IMR-90 (cell line): ENCODE measurements around the gene ZNF385B. TPM values are rescaled to one million over a fixed set of nuclear protein-coding genes. Genes with fewer than 3 reads are reported as not detected.
A peak's percentile ranks its signal among the peaks of the same experiment; 100 is the strongest.

ENCODE experiments used
- ATAC-seq: fragments of 200-7000 bp; cut with Tn5 transposase; 2 replicates; pipeline ENCODE4 v1.9.1; 2020; ENCODE audit warnings: low read depth, mild to moderate bottlenecking, moderate library complexity
- BruUV-seq: library from RNA; stranded (reverse); fragments of 400-500 nt; replicated peaks from 2 replicates; lab custom pipeline; 2021; lab: Mats Ljungman, UMichigan
- CTCF ChIA-PET: fragments of 300-600 bp; formaldehyde crosslinking; extraction: SDS; loops from one replicate; lab custom pipeline; 2021; ENCODE audit warnings: antibody characterized with exemption; lab: Yijun Ruan, JAX
- POLR2A ChIA-PET: fragments of 300-600 bp; sonication (Branson Sonifier 250); formaldehyde crosslinking; loops from one replicate; lab custom pipeline; 2022; ENCODE audit warnings: antibody characterized with exemption; ENCODE audit not compliant: unreplicated experiment; lab: Charles Lee
- DNase-seq: peaks from one replicate; pipeline ENCODE4 v3.0.0; 2013
- H2AFZ ChIP-seq: replicated peaks from 2 replicates; pipeline ENCODE3; 2013; ENCODE audit warnings: low read length, mild to moderate bottlenecking; ENCODE audit not compliant: poor library complexity
- H2AK5ac ChIP-seq: 2 replicates; pipeline ENCODE4 v1.6.1; 2013; ENCODE audit warnings: low read depth, low read length, inconsistent platforms
- H2AK9ac ChIP-seq: replicated peaks from 2 replicates; pipeline ENCODE3; 2013; ENCODE audit warnings: mild to moderate bottlenecking, low read depth, low read length, moderate library complexity; ENCODE audit not compliant: poor library complexity
- H2BK120ac ChIP-seq: 2 replicates; pipeline ENCODE4 v1.6.1; 2013; ENCODE audit warnings: low read depth, low read length, inconsistent platforms
- H2BK15ac ChIP-seq: 3 replicates; pipeline ENCODE4 v1.6.1; 2013; ENCODE audit warnings: low read depth, low read length, inconsistent platforms
- H2BK20ac ChIP-seq: 2 replicates; pipeline ENCODE4 v1.6.1; 2013; ENCODE audit warnings: low read depth, mild to moderate bottlenecking, inconsistent platforms, low read length, moderate library complexity
- H2BK5ac ChIP-seq: 2 replicates; pipeline ENCODE4 v1.6.1; 2013; ENCODE audit warnings: mild to moderate bottlenecking, low read depth, low read length, inconsistent platforms; ENCODE audit not compliant: poor library complexity, severe bottlenecking
- H3K14ac ChIP-seq: replicated peaks from 2 replicates; pipeline ENCODE4 v1.6.1; 2013; ENCODE audit warnings: low read depth, low read length, inconsistent platforms
- H3K18ac ChIP-seq: 2 replicates; pipeline ENCODE4 v1.6.1; 2013; ENCODE audit warnings: low read depth, low read length, control low read depth
- H3K23ac ChIP-seq: 2 replicates; pipeline ENCODE4 v1.6.1; 2013; ENCODE audit warnings: low read depth, low read length, inconsistent platforms
- H3K27ac ChIP-seq: 2 replicates; pipeline ENCODE4 v1.5.1; 2013; ENCODE audit warnings: mild to moderate bottlenecking, control low read depth, low read length; ENCODE audit not compliant: insufficient read depth
- H3K27me3 ChIP-seq: 2 replicates; pipeline ENCODE4 v1.6.1; 2013; ENCODE audit warnings: low read length; ENCODE audit not compliant: control insufficient read depth, insufficient read depth
- H3K36me3 ChIP-seq: 2 replicates; pipeline ENCODE4 v1.6.1; 2013; ENCODE audit warnings: low read length, mixed read lengths; ENCODE audit not compliant: control insufficient read depth, insufficient read depth
- H3K4ac ChIP-seq: 2 replicates; pipeline ENCODE4 v1.6.1; 2013; ENCODE audit warnings: low read depth, low read length, inconsistent platforms
- H3K4me1 ChIP-seq: 2 replicates; pipeline ENCODE4 v1.6.1; 2013; ENCODE audit warnings: low read length, mixed read lengths; ENCODE audit not compliant: control insufficient read depth, insufficient read depth
- H3K4me2 ChIP-seq: 2 replicates; pipeline ENCODE4 v1.6.1; 2013; ENCODE audit warnings: low read depth, mild to moderate bottlenecking, control low read depth, low read length, moderate library complexity
- H3K4me3 ChIP-seq: 2 replicates; pipeline ENCODE4 v1.5.1; 2013; ENCODE audit warnings: low read depth, mild to moderate bottlenecking, control low read depth, low read length, moderate library complexity; ENCODE audit not compliant: insufficient read depth
- H3K56ac ChIP-seq: 2 replicates; pipeline ENCODE4 v1.6.1; 2013; ENCODE audit warnings: low read length, inconsistent platforms; ENCODE audit not compliant: insufficient read depth; ENCODE audit errors: extremely low read depth
- H3K79me1 ChIP-seq, 2 experiments: 2 replicates each; pipeline ENCODE4 v1.6.1; 2013; ENCODE audit warnings: low read length in 2 of 2, inconsistent platforms in 1 of 2, low read depth in 1 of 2
- H3K9ac ChIP-seq: 2 replicates; pipeline ENCODE4 v1.6.1; 2013; ENCODE audit warnings: low read depth, low read length, control low read depth
- H3K9me1 ChIP-seq: 2 replicates; pipeline ENCODE4 v1.6.1; 2013; ENCODE audit warnings: low read length, inconsistent platforms; ENCODE audit not compliant: insufficient read depth
- H3K9me3 ChIP-seq: 2 replicates; pipeline ENCODE4 v1.6.1; 2013; ENCODE audit warnings: low read length; ENCODE audit not compliant: control insufficient read depth, insufficient read depth
- H4K20me1 ChIP-seq: 2 replicates; pipeline ENCODE4 v1.6.1; 2013; ENCODE audit warnings: low read length, inconsistent platforms; ENCODE audit not compliant: insufficient read depth
- H4K5ac ChIP-seq: 2 replicates; pipeline ENCODE4 v1.6.1; 2013; ENCODE audit warnings: mild to moderate bottlenecking, low read depth, low read length, control low read depth
- H4K8ac ChIP-seq, 2 experiments: 2 replicates each; pipeline ENCODE4 v1.6.1; 2013; ENCODE audit warnings: low read depth in 2 of 2, low read length in 2 of 2, control low read depth in 1 of 2, inconsistent platforms in 1 of 2
- H4K91ac ChIP-seq: 2 replicates; pipeline ENCODE4 v1.6.1; 2013; ENCODE audit warnings: low read depth, low read length, inconsistent platforms; ENCODE audit not compliant: insufficient read depth
- CEBPB ChIP-seq: IDR thresholded peaks from 2 replicates; pipeline ENCODE4 v1.6.1; 2012; ENCODE audit warnings: low read depth, low read length, improper control_type of control experiment
- CHD1 ChIP-seq: IDR thresholded peaks from 2 replicates; pipeline ENCODE4 v1.6.1; 2012; ENCODE audit warnings: low read depth, low read length, improper control_type of control experiment
- FOS ChIP-seq: fragments of 150-350 bp; IDR thresholded peaks from 2 replicates; pipeline ENCODE4 v1.6.1; 2016; ENCODE audit warnings: low read depth, low read length
- RAD21 ChIP-seq: IDR thresholded peaks from 2 replicates; pipeline ENCODE4 v1.6.1; 2012; ENCODE audit warnings: low read length, improper control_type of control experiment
- RCOR1 ChIP-seq: IDR thresholded peaks from 2 replicates; pipeline ENCODE4 v1.6.1; 2012; ENCODE audit warnings: mild to moderate bottlenecking, low read length, improper control_type of control experiment; ENCODE audit not compliant: insufficient replicate concordance
- SMC3 ChIP-seq: fragments of 150-350 bp; IDR thresholded peaks from 2 replicates; pipeline ENCODE4 v1.6.1; 2016; ENCODE audit warnings: low read depth, mild to moderate bottlenecking, antibody characterized with exemption, low read length, moderate library complexity
- WGBS, 2 experiments: methylation state at CpG; one replicate each; pipeline versions ENCODE4 v1.1.5 to v1.1.7; 2013; ENCODE audit warnings: missing lambda C conversion rate in 2 of 2; ENCODE audit not compliant: insufficient read length in 1 of 2; ENCODE audit errors: extremely low coverage in 2 of 2; 5-methylcytosine and 5-hydroxymethylcytosine counted together
- dilution Hi-C: fragments of 300-500 bp; cut with HindIII; formaldehyde crosslinking; loops from one replicate; pipeline ENCODE4 v1.14.3; 2018; ENCODE audit warnings: low sequenced_read_pairs; ENCODE audit not compliant: unreplicated experiment
- in situ Hi-C: fragments of 300-500 bp; cut with MboI; formaldehyde crosslinking; loops from 3 replicates; pipeline ENCODE4 v1.14.3; 2019; ENCODE audit warnings: low sequenced_read_pairs, inconsistent platforms, mixed read lengths
- intact Hi-C: fragments of 100-400 bp; cut with micrococcal nuclease; formaldehyde crosslinking; loops from 2 replicates; pipeline ENCODE4 v1.10.0; 2022
- polyA plus RNA-seq, 3 experiments: library from polyadenylated mRNA; depleted of rRNA; stranded (reverse); fragments of >200 nt; gene quantifications; 2 replicates each; pipeline ENCODE4 v1.2.3, GENCODE V29; 2012; ENCODE audit warnings: low replicate concordance in 1 of 3
- total RNA-seq: library from RNA; depleted of rRNA; stranded (reverse); fragments of >200 nt; gene quantifications from 2 replicates; pipeline ENCODE4 v1.2.3, GENCODE V29; 2012
- TF ChIP-seq, protein P1 (sequence below): conservative IDR thresholded peaks from 2 replicates; pipeline ENCODE4 v1.5.1; 2012; ENCODE audit warnings: mild to moderate bottlenecking, low read depth, low read length, improper control_type of control experiment

Gene ZNF385B
- total and polyA plus RNA-seq, 2 of the 4 experiments (the other 2 are of a cell fraction) = not detected

DNA sequence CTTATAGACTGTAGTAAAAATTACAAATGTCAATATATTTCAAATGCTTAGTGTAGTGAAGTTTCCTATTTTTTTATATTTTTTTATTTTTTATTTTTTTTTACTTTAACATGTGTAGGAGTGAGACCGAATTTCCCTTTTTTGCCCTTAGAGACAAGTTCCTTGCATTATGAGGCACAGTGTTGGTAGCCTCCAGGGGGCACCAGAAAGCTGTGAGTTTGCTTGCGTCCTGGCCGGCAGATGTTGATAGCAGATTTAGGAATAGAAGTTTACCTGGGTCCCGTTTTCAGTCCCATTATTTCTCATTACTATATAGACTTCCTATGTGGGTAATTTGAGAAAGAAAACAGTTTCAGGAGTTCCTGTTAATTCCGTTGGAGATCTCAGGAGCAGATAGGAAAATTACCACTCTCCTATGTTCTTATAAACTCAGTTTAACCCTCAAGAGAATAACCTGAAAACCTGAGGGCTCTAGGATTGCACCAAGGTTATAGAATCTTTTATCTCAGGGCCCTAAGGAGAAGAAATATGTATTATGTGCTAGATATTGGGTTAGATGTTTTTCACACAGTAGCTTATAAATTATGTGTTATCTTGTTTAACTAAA is 439.3 kb downstream of the ZNF385B start:
- Histone ChIP-seq H4K91ac (no peak overlapping the region), H3K4me3 (no peak overlapping the region), H3K56ac (no peak overlapping the region), H3K18ac (no peak overlapping the region), H2BK5ac (no peak overlapping the region), H2BK120ac (no peak overlapping the region), H4K20me1 (no peaks in the 10 kb centered on the region), H3K9ac (no peak overlapping the region), H3K9me1 (no peaks in the 10 kb centered on the region), H2BK15ac (no peak overlapping the region), H3K14ac (no peak overlapping the region), H4K5ac (no peak overlapping the region), H4K8ac (no peak overlapping the region), H3K23ac (no peak overlapping the region), H3K4me2 (no peak overlapping the region), H3K27ac (no peak overlapping the region), H2AFZ (no peak overlapping the region), H2AK5ac (no peak overlapping the region), H3K27me3 (no peaks in the 10 kb centered on the region), H2AK9ac (no peak overlapping the region), H3K4ac (no peak overlapping the region), H3K4me1 (no peaks in the 10 kb centered on the region), H3K79me1 (no peaks in the 10 kb centered on the region), H3K36me3 (no peaks in the 10 kb centered on the region), H2BK20ac (no peak overlapping the region), H3K9me3 (no peaks in the 10 kb centered on the region)
- TF ChIP-seq, protein P1, sequence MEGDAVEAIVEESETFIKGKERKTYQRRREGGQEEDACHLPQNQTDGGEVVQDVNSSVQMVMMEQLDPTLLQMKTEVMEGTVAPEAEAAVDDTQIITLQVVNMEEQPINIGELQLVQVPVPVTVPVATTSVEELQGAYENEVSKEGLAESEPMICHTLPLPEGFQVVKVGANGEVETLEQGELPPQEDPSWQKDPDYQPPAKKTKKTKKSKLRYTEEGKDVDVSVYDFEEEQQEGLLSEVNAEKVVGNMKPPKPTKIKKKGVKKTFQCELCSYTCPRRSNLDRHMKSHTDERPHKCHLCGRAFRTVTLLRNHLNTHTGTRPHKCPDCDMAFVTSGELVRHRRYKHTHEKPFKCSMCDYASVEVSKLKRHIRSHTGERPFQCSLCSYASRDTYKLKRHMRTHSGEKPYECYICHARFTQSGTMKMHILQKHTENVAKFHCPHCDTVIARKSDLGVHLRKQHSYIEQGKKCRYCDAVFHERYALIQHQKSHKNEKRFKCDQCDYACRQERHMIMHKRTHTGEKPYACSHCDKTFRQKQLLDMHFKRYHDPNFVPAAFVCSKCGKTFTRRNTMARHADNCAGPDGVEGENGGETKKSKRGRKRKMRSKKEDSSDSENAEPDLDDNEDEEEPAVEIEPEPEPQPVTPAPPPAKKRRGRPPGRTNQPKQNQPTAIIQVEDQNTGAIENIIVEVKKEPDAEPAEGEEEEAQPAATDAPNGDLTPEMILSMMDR = peak; percentile 89
- TF ChIP-seq CEBPB = no peak
- TF ChIP-seq RCOR1 = no peak
- no peak for TF ChIP-seq CHD1
- TF ChIP-seq RAD21 = peak; percentile 93
- TF ChIP-seq SMC3 = peak; percentile 96
- no peak for TF ChIP-seq FOS
- BruUV-seq = no TSS peak
- DNase-seq (peak; percentile 77), ATAC-seq (peak; percentile 89)
- no CpG with 5 or more reads among the region's 5 CpGs for WGBS, 2 experiments
- POLR2A ChIA-PET = no interaction called here
- CTCF ChIA-PET = interaction anchor here (0.6 to 1.8 kb wide), 9 partner anchors 10 to 566 kb away, joined by 3 to 8 read pairs (median 3); no protein-coding TSS in a partner anchor
- dilution Hi-C loops (no loop called here), intact Hi-C loops (loop anchor here (1.0 to 10.0 kb wide), 3 partner anchors 329 to 655 kb away; no protein-coding TSS in a partner anchor), in situ Hi-C loops (loop anchor here (5.0 to 25.0 kb wide), 2 partner anchors 330 to 640 kb away; no protein-coding TSS in a partner anchor)
